Lower leg skin (tissue), 3 donors: ENCODE data around the gene GKAP1.
A peak's percentile ranks its signal among the peaks of the same experiment; 100 is the strongest.

Source experiments
- CTCF ChIP-seq, 3 donors: fragments of 450-650 bp; IDR thresholded peaks; one replicate each; pipeline ENCODE4 v1.5.1; 2016; ENCODE audit warnings: antibody characterized with exemption in 3 of 3, mild to moderate bottlenecking in 3 of 3, moderate library complexity in 2 of 3
- POLR2A ChIP-seq, 2 donors: fragments of 450-650 bp; IDR thresholded peaks; one replicate each; pipeline ENCODE4 v1.6.1; 2016 to 2017; ENCODE audit warnings: antibody characterized with exemption in 2 of 2, mild to moderate bottlenecking in 1 of 2, moderate library complexity in 1 of 2

DNA sequence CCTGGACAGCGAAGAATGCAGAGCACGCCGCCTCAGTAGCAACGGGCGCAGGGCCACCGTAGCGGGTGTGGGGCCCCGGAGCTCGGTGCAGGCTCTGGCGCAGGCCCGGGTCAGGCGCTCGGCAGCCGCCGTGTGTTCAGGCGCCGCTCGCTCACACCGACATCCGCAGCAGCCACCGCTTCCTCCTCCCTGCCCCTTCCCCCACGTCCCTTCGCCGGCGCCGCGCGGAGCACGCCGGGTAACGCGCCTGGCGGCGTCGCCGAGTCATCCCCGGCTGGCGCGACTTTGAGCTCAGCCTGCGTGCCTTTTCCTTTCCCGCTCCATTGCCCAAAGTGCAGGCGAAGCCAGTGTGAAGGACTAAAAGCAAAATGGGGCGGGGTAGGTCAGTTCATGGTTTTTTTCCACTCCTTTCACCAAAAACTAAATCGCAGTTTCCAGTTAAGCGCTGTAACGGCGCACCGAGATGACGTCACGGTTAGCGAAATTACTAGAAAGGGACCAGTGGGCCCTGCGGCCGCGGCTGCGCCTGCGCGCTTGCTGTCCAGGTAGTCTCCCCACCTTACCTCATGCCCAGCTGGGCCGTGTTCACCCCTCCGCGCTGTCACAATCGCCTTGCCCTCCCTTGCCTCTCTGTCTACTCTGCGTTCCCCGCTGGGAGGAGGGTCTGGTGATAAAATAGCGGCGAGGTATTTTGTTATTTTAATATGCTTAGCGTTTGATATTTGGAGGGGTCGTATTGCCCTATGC lies 109.6 kb downstream of the GKAP1 start, which contains the start of gene UBQLN1:
- TF ChIP-seq POLR2A (IDR thresholded peaks at IDR 0.05) (peak in 1 of 2 donors; percentile 75), CTCF (IDR thresholded peaks at IDR 0.05) (peak in 1 of 3 donors; percentile 31)
